AG10803 (cell line): ENCODE measurements around the gene CBFB.

ENCODE experiments used
- DNase-seq: peaks from one replicate; pipeline ENCODE4 v3.0.0; 2010; ENCODE audit warnings: low read depth
- H3K4me3 ChIP-seq: 2 replicates; pipeline ENCODE4 v1.5.1; 2011; ENCODE audit warnings: mild to moderate bottlenecking, low read length, control low read depth
- TF ChIP-seq, protein P1 (sequence below): conservative IDR thresholded peaks from 2 replicates; pipeline ENCODE4 v1.5.1; 2011; ENCODE audit warnings: mild to moderate bottlenecking, low read length, control low read depth, inconsistent platforms

Gene CBFB

DNA sequence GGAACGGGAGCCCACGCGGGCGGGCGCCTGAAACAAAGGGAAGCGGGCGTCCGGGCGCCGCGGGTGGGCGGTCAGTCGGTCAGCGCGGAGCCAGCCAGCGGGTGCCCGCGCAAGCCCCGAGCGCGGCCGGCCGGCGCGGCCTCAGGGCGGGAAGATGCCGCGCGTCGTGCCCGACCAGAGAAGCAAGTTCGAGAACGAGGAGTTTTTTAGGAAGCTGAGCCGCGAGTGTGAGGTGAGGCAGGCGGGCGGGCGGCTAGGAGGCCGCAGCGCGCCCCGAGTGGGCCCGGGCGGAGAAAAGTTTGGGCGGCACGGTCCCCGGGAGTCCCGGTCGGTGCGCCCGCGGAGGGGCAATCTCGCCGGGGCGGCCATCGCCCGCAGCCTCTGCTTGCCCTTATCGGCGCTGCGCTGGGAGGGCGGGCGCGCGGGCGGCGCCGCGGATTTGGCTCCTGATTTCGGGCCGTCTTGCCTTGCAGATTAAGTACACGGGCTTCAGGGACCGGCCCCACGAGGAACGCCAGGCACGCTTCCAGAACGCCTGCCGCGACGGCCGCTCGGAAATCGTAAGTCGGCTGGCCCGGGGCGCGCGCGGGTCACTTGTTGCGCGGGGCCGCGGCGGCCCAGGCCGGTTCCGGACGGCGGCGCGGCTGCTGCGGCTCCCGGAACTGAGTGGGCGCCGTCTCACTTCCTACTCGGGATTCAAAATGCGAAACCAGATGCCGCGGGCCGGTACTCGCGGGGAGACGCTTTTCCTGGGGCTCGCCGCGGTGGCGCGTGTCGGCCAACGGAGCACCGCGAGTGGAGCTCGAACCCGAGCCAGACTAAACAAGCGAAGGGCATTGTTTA, 526 bp downstream of the CBFB start:
- TF ChIP-seq, protein P1, sequence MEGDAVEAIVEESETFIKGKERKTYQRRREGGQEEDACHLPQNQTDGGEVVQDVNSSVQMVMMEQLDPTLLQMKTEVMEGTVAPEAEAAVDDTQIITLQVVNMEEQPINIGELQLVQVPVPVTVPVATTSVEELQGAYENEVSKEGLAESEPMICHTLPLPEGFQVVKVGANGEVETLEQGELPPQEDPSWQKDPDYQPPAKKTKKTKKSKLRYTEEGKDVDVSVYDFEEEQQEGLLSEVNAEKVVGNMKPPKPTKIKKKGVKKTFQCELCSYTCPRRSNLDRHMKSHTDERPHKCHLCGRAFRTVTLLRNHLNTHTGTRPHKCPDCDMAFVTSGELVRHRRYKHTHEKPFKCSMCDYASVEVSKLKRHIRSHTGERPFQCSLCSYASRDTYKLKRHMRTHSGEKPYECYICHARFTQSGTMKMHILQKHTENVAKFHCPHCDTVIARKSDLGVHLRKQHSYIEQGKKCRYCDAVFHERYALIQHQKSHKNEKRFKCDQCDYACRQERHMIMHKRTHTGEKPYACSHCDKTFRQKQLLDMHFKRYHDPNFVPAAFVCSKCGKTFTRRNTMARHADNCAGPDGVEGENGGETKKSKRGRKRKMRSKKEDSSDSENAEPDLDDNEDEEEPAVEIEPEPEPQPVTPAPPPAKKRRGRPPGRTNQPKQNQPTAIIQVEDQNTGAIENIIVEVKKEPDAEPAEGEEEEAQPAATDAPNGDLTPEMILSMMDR = no peak
- H3K4me3 ChIP-seq = peak overlapping the region; percentile 79
- DNase-seq = peak; percentile 61

DNA sequence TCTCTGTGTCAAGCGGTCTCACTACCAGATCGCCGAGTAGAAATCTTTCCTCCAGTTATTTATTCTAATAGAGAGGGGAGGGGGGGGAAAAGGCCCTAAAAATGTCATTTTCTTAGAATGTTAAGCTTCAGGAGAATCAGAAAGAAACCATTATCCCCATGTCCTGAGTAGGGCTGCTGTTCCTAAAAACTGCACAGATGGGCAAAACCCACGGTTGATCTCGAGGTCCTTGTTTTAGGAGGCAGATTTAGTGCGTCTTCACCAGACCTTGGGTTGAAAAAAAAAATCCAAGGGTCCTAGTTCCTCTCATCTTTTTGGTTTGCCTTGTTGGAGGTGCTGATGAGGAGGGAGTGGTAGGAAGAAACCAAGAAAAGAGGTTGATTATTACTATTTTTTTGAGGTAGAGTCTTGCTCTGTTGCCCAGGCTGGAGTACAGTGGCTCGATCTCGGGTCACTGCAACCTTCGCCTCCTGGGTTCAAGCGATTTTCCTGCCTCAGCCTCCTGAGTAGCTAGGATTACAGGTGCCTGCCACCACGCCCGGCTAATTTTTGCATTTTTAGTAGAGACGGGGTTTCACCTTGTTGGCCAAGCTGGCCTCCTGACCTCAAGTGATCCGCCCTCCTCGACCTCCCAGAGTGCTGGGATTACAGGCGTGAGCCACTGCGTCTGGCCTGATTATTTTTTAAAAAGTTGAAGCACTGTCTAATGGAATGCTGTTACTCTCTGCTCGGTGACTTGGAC, 1.4 kb downstream of the CBFB start:
- H3K4me3 ChIP-seq = peak overlapping the region; percentile 79
- no peak for DNase-seq
- TF ChIP-seq, protein P1 = no peak

DNA sequence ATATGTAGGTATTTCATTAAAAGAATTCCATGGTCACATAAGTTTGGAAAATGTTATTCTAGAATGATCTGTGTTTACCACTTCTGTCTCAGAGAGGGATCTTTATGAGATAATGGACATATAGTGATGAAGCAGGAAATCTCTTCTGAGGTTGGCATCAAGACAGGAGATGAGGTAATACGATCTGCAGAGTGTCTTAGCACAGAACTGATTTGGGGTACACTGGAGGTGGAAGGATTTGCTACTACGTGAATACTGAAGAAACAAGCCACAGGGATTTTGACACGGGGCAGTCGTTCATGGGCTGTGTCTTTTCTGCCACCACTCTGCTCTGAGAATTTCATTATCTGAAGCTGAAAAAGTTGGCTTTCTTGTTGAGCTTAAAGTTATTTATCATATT, 5.5 kb downstream of the CBFB start:
- TF ChIP-seq, protein P1 = no peak
- H3K4me3 ChIP-seq = no peak overlapping the region
- peak; percentile 49 for DNase-seq

DNA sequence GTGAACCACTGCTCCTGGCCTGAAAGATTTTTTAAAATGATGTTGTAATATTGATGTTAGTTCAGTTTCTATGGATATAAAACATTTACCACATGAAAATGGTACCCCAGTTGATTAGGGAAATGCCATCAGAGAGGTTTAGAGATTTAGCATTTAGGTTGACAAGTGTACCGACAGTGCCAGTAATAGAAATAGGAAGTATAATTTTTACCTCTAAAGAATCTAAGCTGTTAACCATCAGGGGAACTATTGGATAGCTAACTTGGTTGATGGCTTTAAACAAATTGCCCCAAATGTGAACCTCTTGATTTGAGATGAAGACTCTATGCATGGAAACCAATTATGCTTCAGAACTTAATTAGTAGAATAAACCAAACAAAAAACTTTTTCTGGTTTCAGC, 6.4 kb downstream of the CBFB start:
- H3K4me3 ChIP-seq = no peak overlapping the region
- DNase-seq = no peak
- TF ChIP-seq, protein P1 = no peak

DNA sequence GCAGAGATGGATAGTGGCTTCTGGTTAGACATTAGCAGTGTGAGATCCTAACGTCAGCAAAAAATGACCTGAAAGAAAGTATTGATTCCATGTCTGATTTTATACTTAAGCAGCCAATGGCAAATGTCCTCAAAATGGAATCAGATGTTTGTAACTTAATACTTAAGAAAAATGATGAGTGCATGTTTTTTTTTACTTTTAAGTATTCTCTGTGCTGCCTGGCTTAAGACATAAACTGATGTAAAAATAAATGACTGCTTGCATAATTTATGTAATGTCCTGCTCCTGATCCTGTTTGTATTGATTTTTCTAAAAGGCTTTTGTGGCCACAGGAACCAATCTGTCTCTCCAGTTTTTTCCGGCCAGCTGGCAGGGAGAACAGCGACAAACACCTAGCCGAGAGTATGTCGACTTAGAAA, 7.4 kb downstream of the CBFB start:
- DNase-seq = peak; percentile 26
- H3K4me3 ChIP-seq = no peak overlapping the region
- TF ChIP-seq, protein P1 = no peak

DNA sequence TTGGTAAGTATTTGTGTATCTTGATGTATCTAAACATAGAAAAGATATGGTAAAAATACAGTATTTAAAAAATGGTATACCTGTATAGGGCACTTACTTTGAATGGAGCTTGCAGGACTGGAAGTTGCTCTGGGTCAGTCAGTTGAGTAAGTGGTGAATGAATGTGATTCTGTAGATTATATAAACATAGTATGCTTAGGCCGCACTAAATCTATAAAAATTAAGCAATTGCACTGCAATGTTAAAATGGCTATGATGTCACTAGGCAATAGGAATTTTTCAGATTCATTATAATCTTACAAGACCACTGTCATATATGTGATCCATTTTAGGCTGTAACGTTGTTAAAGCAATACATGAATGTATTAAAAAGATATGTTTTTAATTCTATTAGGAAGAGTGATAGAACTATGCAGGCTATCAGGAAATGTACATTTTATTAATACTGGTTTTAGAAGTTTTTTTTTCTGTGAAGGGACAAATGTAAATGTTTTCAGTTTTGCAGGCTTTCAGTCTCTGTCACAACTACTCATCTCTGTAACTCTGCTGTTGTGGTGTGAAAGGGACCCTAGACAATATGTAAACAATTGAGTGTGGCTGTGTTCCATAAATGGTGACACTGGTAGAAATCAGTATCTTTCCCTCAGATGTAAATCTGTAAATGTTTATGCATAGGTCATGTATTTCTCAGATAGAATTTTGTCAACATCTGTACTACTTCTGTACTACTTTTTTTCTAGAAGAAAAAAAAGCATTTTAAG, 10.5 kb downstream of the CBFB start:
- no peak overlapping the region for H3K4me3 ChIP-seq
- TF ChIP-seq, protein P1 = no peak
- no peak for DNase-seq
